Measurements from ENCODE around the gene KLHDC8A. TPM values are rescaled to one million over a fixed set of nuclear protein-coding genes. Genes with fewer than 3 reads are reported as not detected.
A peak's percentile ranks its signal among the peaks of the same experiment; 100 is the strongest.
"Not testable (repeated sequence)": the region's sequence is repeated elsewhere in the genome, so short reads cannot be mapped to it uniquely, and the experiment has no call there.

Gene KLHDC8A
- polyA plus RNA-seq, 4 donors = 0.22 to 1.7 (median 1.1) TPM

- DNase-seq = no peak
- Histone ChIP-seq H3K36me3 (ENCODE audit: control insufficient read depth in 3 of 3, insufficient read depth in 2 of 3, low read depth in 1 of 3, low read length in 3 of 3) (no peaks in the 10 kb centered on the region), H3K27ac (ENCODE audit: low read depth in 1 of 3, low read length in 2 of 3) (no peak overlapping the region), H3K4me3 (ENCODE audit: low read depth in 1 of 3, low read length in 3 of 3) (no peak overlapping the region), H3K27me3 (ENCODE audit: control insufficient read depth in 3 of 3, insufficient read depth in 3 of 3, low read length in 3 of 3) (no peaks in the 10 kb centered on the region), H3K9me3 (ENCODE audit: control insufficient read depth in 2 of 2, insufficient read depth in 1 of 2, low read depth in 1 of 2, low read length in 1 of 2) (no peaks in the 10 kb centered on the region), H3K4me1 (ENCODE audit: control insufficient read depth in 3 of 3, insufficient read depth in 2 of 3, low read depth in 1 of 3, low read length in 2 of 3) (no peaks in the 10 kb centered on the region)
- no peak for FAIRE-seq
- 88 to 93% (median 92%) methylated on average over 2 of the region's 2 CpGs for WGBS, 3 donors
Observed at GRCh38 chr1:205387845-205388244, 31.1 kb upstream of the KLHDC8A start.

GRCh38 chr1:205382990-205383389 is 26.3 kb upstream of the KLHDC8A start:
- not testable (repeated sequence) for H3K9me3 ChIP-seq (ENCODE audit: control insufficient read depth in 2 of 2, insufficient read depth in 1 of 2, low read depth in 1 of 2, low read length in 1 of 2); H3K4me3 ChIP-seq (ENCODE audit: low read depth in 1 of 3, low read length in 3 of 3); FAIRE-seq; H3K36me3 ChIP-seq (ENCODE audit: control insufficient read depth in 3 of 3, insufficient read depth in 2 of 3, low read depth in 1 of 3, low read length in 3 of 3); H3K27me3 ChIP-seq (ENCODE audit: control insufficient read depth in 3 of 3, insufficient read depth in 3 of 3, low read length in 3 of 3); H3K4me1 ChIP-seq (ENCODE audit: control insufficient read depth in 3 of 3, insufficient read depth in 2 of 3, low read depth in 1 of 3, low read length in 2 of 3); H3K27ac ChIP-seq (ENCODE audit: low read depth in 1 of 3, low read length in 2 of 3); DNase-seq
- 87 to 96% (median 87%) methylated on average over 3 of the region's 3 CpGs for WGBS, 3 donors

DNA sequence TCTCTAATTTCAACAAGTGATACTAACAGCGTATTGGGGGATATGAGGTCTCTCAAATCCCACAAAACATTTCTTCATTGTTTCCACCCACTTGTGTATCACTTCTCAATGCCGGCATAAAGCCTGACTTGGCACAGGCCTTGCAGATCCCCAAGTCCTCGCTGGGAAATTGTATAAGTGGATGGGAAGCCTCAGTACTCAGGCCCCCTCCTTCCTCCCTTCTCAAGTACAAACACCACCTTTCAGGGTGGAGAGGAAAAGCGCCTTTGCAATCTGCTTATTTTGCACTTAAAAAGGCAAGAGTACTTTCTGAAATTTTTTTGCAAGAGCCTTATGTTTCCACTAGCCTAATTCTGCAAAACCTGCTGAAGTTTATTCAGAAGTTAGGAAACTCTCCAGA is 25.8 kb upstream of the KLHDC8A start:
- WGBS, 3 donors = 75 to 81% (median 78%) methylated on average over 4 of the region's 4 CpGs
- no peak overlapping the region for H3K4me3 ChIP-seq (ENCODE audit: low read depth in 1 of 3, low read length in 3 of 3)
- no peaks in the 10 kb centered on the region for H3K4me1 ChIP-seq (ENCODE audit: control insufficient read depth in 3 of 3, insufficient read depth in 2 of 3, low read depth in 1 of 3, low read length in 2 of 3)
- H3K9me3 ChIP-seq (ENCODE audit: control insufficient read depth in 2 of 2, insufficient read depth in 1 of 2, low read depth in 1 of 2, low read length in 1 of 2) = no peaks in the 10 kb centered on the region
- no peaks in the 10 kb centered on the region for H3K36me3 ChIP-seq (ENCODE audit: control insufficient read depth in 3 of 3, insufficient read depth in 2 of 3, low read depth in 1 of 3, low read length in 3 of 3)
- DNase-seq = no peak
- no peak overlapping the region for H3K27ac ChIP-seq (ENCODE audit: low read depth in 1 of 3, low read length in 2 of 3)
- FAIRE-seq = no peak
- peaks cover 0 to 4% (median under 1%) of the 10 kb centered on the region in 3 donors for H3K27me3 ChIP-seq (ENCODE audit: control insufficient read depth in 3 of 3, insufficient read depth in 3 of 3, low read length in 3 of 3)

DNA sequence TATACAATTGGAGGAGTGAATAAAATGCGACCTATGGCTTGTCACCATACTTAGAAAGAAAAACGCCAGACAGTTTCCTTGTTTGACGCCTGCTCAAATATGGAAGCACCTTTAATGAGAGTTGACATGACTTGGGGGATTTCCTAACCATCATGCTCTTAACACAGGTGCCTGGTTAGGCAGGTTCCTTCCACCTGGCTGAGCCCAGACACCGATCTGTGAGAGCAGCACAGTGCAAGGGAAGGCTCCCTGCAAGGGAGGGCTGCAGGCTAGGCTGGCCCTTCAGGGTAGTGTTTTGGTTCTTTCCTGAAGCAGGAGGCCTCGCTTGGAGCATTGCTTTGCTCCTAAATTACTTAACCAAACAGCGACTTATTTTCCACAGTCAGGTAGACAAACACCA is 24.6 kb upstream of the KLHDC8A start:
- FAIRE-seq (no peak), DNase-seq (no peak)
- 82 to 84% (median 84%) methylated on average over 6 of the region's 6 CpGs for WGBS, 3 donors
- Histone ChIP-seq H3K36me3 (ENCODE audit: control insufficient read depth in 3 of 3, insufficient read depth in 2 of 3, low read depth in 1 of 3, low read length in 3 of 3) (no peaks in the 10 kb centered on the region), H3K4me3 (ENCODE audit: low read depth in 1 of 3, low read length in 3 of 3) (no peak overlapping the region), H3K4me1 (ENCODE audit: control insufficient read depth in 3 of 3, insufficient read depth in 2 of 3, low read depth in 1 of 3, low read length in 2 of 3) (no peaks in the 10 kb centered on the region), H3K9me3 (ENCODE audit: control insufficient read depth in 2 of 2, insufficient read depth in 1 of 2, low read depth in 1 of 2, low read length in 1 of 2) (no peaks in the 10 kb centered on the region), H3K27ac (ENCODE audit: low read depth in 1 of 3, low read length in 2 of 3) (no peak overlapping the region), H3K27me3 (ENCODE audit: control insufficient read depth in 3 of 3, insufficient read depth in 3 of 3, low read length in 3 of 3) (peaks cover 0 to 4% (median 2%) of the 10 kb centered on the region in 3 donors)

GRCh38 chr1:205380882-205381281 is 24.2 kb upstream of the KLHDC8A start:
- Histone ChIP-seq H3K36me3 (ENCODE audit: control insufficient read depth in 3 of 3, insufficient read depth in 2 of 3, low read depth in 1 of 3, low read length in 3 of 3) (no peaks in the 10 kb centered on the region), H3K27me3 (ENCODE audit: control insufficient read depth in 3 of 3, insufficient read depth in 3 of 3, low read length in 3 of 3) (peaks cover 0 to 4% (median 2%) of the 10 kb centered on the region in 3 donors), H3K27ac (ENCODE audit: low read depth in 1 of 3, low read length in 2 of 3) (no peak overlapping the region), H3K9me3 (ENCODE audit: control insufficient read depth in 2 of 2, insufficient read depth in 1 of 2, low read depth in 1 of 2, low read length in 1 of 2) (no peaks in the 10 kb centered on the region), H3K4me1 (ENCODE audit: control insufficient read depth in 3 of 3, insufficient read depth in 2 of 3, low read depth in 1 of 3, low read length in 2 of 3) (no peaks in the 10 kb centered on the region), H3K4me3 (ENCODE audit: low read depth in 1 of 3, low read length in 3 of 3) (no peak overlapping the region)
- WGBS, 3 donors = 38 to 59% (median 53%) methylated on average over 2 of the region's 2 CpGs
- FAIRE-seq = no peak
- no peak for DNase-seq

DNA sequence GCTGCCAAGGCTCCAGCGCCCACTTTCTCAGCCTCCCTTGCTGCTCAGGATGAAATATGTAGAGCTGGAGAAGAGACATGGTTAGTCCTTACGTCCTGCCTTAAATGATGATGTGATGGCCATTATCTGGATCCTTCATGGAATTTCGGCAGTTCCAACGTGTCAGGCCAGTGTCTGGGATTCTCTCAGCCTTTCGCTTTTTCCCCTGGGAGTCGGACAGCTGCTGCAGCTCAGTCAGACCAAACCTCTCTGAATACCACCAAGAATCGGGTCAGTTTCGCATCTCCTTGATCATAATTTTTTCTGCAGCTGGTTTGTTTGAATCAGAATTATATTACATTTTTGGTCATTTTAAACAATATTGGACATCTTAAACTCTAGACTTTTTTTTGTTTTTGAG is 22.3 kb upstream of the KLHDC8A start:
- Histone ChIP-seq H3K27me3 (ENCODE audit: control insufficient read depth in 3 of 3, insufficient read depth in 3 of 3, low read length in 3 of 3) (peaks cover 0 to 4% (median 2%) of the 10 kb centered on the region in 3 donors), H3K27ac (ENCODE audit: low read depth in 1 of 3, low read length in 2 of 3) (no peak overlapping the region), H3K4me1 (ENCODE audit: control insufficient read depth in 3 of 3, insufficient read depth in 2 of 3, low read depth in 1 of 3, low read length in 2 of 3) (no peaks in the 10 kb centered on the region), H3K36me3 (ENCODE audit: control insufficient read depth in 3 of 3, insufficient read depth in 2 of 3, low read depth in 1 of 3, low read length in 3 of 3) (no peaks in the 10 kb centered on the region), H3K4me3 (ENCODE audit: low read depth in 1 of 3, low read length in 3 of 3) (no peak overlapping the region), H3K9me3 (ENCODE audit: control insufficient read depth in 2 of 2, insufficient read depth in 1 of 2, low read depth in 1 of 2, low read length in 1 of 2) (no peaks in the 10 kb centered on the region)
- FAIRE-seq (no peak), DNase-seq (no peak)
- 71 to 88% (median 84%) methylated on average over 8 of the region's 8 CpGs for WGBS, 3 donors

GRCh38 chr1:205377355-205377754 is 20.6 kb upstream of the KLHDC8A start:
- DNase-seq = no peak
- FAIRE-seq = no peak
- H3K4me3 ChIP-seq (ENCODE audit: low read depth in 1 of 3, low read length in 3 of 3) = no peak overlapping the region
- no peaks in the 10 kb centered on the region for H3K36me3 ChIP-seq (ENCODE audit: control insufficient read depth in 3 of 3, insufficient read depth in 2 of 3, low read depth in 1 of 3, low read length in 3 of 3)
- no peaks in the 10 kb centered on the region for H3K9me3 ChIP-seq (ENCODE audit: control insufficient read depth in 2 of 2, insufficient read depth in 1 of 2, low read depth in 1 of 2, low read length in 1 of 2)
- peaks cover 0 to 4% (median 2%) of the 10 kb centered on the region in 3 donors for H3K27me3 ChIP-seq (ENCODE audit: control insufficient read depth in 3 of 3, insufficient read depth in 3 of 3, low read length in 3 of 3)
- WGBS, 3 donors = 83 to 94% (median 92%) methylated on average over 3 of the region's 3 CpGs
- no peaks in the 10 kb centered on the region for H3K4me1 ChIP-seq (ENCODE audit: control insufficient read depth in 3 of 3, insufficient read depth in 2 of 3, low read depth in 1 of 3, low read length in 2 of 3)
- no peak overlapping the region for H3K27ac ChIP-seq (ENCODE audit: low read depth in 1 of 3, low read length in 2 of 3)

DNA sequence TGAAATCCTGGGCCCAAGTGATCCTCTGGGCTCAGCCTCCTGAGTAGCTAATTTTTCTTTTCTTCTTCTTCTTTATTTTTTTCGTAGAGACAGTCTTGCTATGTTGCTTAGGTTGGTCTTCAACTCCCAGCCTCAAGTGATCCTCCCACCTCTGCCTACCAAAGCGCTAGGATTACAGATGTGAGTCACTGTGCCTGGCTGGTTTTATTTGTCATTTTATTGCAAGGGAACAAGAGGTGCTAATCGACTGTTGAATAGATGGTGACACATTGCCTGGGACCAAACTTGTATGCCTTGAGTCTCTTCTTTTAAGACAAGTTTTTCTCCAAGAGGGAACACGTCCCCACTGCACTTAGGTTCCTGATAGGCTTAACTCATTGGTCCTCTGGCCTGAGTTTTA is 20.0 kb upstream of the KLHDC8A start:
- H3K36me3 ChIP-seq (ENCODE audit: control insufficient read depth in 3 of 3, insufficient read depth in 2 of 3, low read depth in 1 of 3, low read length in 3 of 3) = no peaks in the 10 kb centered on the region
- no peaks in the 10 kb centered on the region for H3K4me1 ChIP-seq (ENCODE audit: control insufficient read depth in 3 of 3, insufficient read depth in 2 of 3, low read depth in 1 of 3, low read length in 2 of 3)
- H3K4me3 ChIP-seq (ENCODE audit: low read depth in 1 of 3, low read length in 3 of 3) = no peak overlapping the region
- 49 to 60% (median 49%) methylated on average over 4 of the region's 4 CpGs for WGBS, 3 donors
- no peak overlapping the region for H3K27ac ChIP-seq (ENCODE audit: low read depth in 1 of 3, low read length in 2 of 3)
- H3K9me3 ChIP-seq (ENCODE audit: control insufficient read depth in 2 of 2, insufficient read depth in 1 of 2, low read depth in 1 of 2, low read length in 1 of 2) = no peaks in the 10 kb centered on the region
- DNase-seq (no peak), FAIRE-seq (no peak)
- H3K27me3 ChIP-seq (ENCODE audit: control insufficient read depth in 3 of 3, insufficient read depth in 3 of 3, low read length in 3 of 3) = peaks cover 0 to 4% (median 2%) of the 10 kb centered on the region in 3 donors

DNA sequence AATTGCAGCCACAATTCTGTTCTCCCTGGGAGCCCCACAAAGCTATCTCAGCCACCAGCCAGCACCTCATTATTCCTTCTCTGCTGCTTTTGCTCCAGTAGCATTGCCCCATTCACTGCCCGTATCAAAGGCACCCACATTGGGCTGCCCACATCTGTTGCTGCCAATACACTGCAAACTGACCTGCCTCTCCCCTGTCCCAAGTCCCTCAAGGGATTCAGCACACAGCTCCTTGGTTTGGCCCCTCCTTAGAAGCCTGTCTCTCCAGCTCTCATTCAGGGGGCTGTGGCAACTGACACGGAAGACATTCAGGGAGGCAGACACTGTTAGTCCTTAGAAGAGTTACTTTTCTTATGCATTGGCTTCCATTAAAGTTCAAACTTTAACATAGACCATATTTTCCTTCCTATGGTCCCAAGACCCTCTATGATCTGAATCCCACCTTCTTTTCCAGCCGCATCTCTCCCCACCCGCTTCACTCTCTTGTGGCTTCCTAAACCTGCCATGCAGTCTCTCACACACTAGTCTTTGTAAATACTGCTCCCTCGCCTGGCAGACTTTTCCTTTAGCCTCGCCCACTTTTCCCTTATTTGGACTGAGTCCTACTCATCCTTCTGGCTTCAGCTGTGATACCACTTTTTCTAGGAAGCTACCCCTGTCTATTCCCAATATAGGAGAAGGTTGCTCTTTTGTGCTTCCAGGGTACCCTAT is 19.3 kb upstream of the KLHDC8A start:
- Histone ChIP-seq H3K9me3 (ENCODE audit: control insufficient read depth in 2 of 2, insufficient read depth in 1 of 2, low read depth in 1 of 2, low read length in 1 of 2) (no peaks in the 10 kb centered on the region), H3K36me3 (ENCODE audit: control insufficient read depth in 3 of 3, insufficient read depth in 2 of 3, low read depth in 1 of 3, low read length in 3 of 3) (no peaks in the 10 kb centered on the region), H3K4me3 (ENCODE audit: low read depth in 1 of 3, low read length in 3 of 3) (no peak overlapping the region), H3K4me1 (ENCODE audit: control insufficient read depth in 3 of 3, insufficient read depth in 2 of 3, low read depth in 1 of 3, low read length in 2 of 3) (no peaks in the 10 kb centered on the region), H3K27ac (ENCODE audit: low read depth in 1 of 3, low read length in 2 of 3) (no peak overlapping the region), H3K27me3 (ENCODE audit: control insufficient read depth in 3 of 3, insufficient read depth in 3 of 3, low read length in 3 of 3) (peaks cover 0 to 4% (median 2%) of the 10 kb centered on the region in 3 donors)
- 27 to 33% (median 32%) methylated on average over 6 of the region's 6 CpGs for WGBS, 3 donors
- DNase-seq (peak; percentile 40 to 44), FAIRE-seq (no peak)
